ENCODE data around the gene MVK.

Gene MVK

GRCh38 chr12:109637996-109638395 lies 64.4 kb downstream of the MVK start:
- no peak for DNase-seq

- DNase-seq, result no peak
Observed at GRCh38 chr12:109638735-109639134, 65.1 kb downstream of the MVK start.

GRCh38 chr12:109639151-109639872 lies 65.7 kb downstream of the MVK start:
- no peak for DNase-seq

GRCh38 chr12:109640961-109641360 lies 67.4 kb downstream of the MVK start:
- DNase-seq, result no peak

GRCh38 chr12:109641422-109641821 lies 67.8 kb downstream of the MVK start:
- DNase-seq, result no peak

GRCh38 chr12:109642506-109643132 lies 69.0 kb downstream of the MVK start:
- DNase-seq, result no peak

GRCh38 chr12:109645194-109645593 lies 71.6 kb downstream of the MVK start:
- DNase-seq, result no peak

- DNase-seq, result no peak
Observed at GRCh38 chr12:109645708-109646107, 72.1 kb downstream of the MVK start.
